Stimulated activated CD8-positive, alpha-beta memory T cell treated with anti-CD3 and anti-CD28 coated beads, Interleukin-15, amount 100 ng/mL, for 4 hours (primary cell): Measurements from ENCODE around the gene CYP46A1.

ENCODE experiments used
- DNase-seq, 2 donors: peaks; one replicate each; pipeline ENCODE4 v3.0.0-alpha.2; 2020; ENCODE audit warnings: low read depth in 2 of 2

CYP46A1 gene

DNA sequence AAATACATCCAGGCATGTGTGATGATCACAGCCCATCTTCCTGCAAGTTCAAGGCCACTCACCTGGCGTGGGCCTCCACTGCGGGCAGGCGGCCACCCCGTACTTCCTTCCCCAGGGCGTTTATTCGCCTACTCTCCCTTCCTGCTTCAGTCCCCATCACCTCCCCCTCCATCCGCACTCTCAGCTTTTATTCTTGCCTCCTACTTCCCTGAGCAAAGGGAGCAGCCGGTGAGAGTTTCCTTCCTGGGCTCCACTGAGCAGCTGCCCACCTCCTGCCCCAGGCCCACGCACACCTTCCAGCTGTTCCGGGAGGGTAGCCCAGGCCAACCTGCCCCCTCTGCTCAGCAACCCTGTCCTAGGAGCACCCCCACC is 4.1 kb downstream of the CYP46A1 start:
- no peak for DNase-seq

DNA sequence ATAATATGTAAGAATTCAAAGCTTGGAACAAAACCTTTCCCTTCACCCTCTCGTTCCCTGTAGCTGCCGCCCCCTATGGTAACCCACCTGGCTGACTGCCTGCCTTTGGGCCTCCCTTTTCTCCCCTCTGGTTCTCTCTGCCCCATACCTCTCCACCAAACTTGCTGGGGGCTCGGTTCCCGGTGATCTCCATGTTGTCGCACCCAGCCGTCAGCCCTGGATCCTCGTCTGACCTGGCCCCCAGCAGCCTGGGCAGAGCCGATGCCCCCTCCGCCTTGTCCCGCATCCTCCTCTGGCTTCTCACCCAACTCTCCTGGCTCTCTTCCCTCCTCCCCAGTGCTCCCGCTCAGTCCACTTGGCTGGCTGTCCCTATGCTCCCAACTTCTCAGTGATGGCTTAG is 4.5 kb downstream of the CYP46A1 start:
- no peak for DNase-seq

DNA sequence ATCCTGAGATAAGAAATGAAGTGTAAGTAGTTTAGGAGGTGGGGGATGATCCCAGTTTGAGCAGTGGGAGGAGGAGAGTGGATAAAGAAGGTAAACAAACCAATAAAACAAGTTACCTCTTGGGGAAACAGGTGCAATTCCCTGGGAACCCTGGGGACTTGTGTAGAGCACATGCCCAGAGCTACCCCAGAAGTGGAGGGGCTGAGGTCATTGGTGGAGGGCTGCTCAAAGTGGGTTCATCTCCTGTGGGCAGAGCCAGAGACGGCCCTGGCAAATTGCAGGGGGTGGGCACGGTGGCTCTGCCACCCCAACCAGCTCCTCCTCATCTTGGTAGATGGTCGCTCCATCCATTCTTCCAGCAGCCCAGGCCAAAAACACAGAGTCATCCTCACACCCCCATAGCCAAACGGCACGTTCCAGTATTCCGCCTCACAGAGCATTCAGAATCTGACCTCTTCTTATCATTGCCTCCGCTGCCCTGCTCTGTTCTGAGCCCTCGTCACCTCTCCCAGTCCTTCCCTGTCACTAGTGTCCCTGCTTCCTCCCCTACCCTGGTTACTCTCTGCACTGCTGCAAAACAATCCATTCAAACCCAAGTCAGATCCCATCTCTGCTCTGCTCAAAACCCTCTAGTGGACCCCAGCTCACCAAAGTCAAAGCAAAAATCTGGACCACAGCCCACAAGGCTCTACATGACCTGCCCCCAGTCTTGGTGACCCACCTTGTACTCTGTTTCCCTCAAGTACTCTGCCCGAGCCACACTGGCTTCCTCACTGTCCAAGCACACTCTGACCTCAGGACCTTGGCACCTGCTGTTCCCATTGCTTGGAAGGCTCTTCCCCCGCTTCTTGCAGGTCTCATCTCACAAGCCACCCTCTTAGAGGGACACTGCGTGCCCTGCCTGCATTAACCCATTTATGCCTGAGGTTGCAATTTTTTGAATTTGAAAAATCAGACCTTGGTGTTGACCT is 5.5 kb downstream of the CYP46A1 start:
- DNase-seq = no peak

DNA sequence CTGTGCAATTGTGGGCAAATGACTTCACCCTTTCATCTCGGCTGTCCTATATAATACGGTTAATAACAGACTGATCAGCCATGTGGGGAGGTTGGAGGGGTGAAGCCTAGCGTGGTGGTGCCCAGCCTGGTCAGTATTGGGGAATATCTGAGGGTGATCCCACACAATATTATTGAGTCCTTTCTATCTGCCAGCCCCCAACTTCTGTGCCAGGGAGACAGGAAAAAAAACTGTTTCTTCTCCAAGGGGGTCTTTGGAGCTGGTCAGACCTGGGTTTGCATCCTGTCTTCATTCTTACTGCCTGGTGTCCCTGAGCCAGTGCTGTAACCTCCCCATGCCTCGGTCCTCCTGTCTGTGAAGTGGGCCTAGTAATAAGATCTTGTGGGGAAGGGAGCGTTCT is 6.5 kb downstream of the CYP46A1 start:
- DNase-seq = no peak

DNA sequence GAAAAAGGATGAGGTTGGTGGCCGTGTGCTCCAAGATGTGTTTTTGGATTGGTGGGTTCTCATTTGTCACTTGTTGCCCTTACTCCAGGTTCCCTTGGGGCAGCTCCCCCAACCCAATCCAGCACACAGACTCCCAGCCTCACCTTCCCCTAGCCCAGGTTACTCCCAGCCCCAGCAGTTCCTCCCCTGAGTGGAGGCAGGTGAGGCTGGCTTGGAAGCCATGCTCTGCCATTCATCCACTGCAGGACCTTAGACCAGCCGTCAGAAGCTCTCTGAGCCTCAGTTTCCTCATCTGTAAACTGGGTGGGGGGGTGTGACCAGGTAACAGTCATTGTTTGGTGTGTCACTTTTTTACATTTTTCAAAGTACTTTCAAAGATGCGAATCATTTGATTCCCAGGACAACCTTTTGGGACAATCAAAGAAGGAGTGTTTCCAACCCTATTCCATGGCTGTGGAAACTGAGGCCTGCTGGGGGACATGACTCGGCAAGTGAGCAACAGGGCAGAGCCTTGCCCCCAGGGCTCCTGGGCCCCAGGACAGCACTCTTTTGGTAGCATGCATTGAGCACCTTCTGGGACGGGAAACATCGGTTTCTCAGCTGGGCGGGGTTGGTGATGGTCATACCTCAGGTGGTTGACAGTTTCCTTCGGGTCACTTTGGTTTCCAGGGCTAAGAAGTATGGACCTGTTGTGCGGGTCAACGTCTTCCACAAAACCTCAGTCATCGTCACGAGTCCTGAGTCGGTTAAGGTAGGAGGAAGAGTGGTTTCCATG is 7.2 kb downstream of the CYP46A1 start:
- no peak for DNase-seq

DNA sequence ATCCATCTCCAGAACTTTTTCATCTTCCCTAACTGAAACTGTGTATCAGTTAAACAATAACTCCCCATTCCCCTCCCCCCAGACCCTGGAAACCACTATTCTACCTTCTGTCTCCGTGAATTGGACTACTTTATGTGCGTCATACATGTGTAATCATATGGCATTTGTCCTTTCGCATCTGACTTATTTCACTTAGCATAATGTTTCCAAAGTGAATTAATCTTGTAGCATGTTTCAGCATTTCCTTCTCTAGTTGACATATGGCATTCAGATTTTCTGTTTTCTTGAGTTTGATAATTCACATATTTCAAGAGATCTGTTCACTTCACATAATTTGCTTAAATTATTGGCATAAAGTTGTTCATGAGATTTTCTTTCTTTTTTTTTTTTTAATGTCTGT is 9.8 kb downstream of the CYP46A1 start:
- no peak for DNase-seq

DNA sequence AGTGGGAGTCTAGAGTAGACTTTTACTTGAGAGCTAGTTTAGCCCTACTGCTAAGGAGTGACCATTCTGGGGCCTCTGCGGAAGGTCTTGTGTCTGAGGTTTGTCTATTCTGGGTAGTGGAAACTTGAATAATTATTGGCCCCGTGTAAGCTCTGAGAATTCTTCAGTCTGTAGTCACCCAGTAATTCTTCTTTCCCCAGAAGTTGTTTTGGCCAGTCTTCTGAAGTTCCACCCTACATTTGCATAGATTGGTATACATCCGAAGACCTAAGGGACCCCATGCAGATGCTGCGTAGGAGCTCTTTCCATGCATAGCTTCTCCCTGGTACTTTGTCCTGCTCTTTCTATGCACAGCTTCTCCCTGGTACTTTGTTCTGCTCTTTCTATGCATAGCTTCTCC is 12.8 kb downstream of the CYP46A1 start:
- DNase-seq = no peak

DNA sequence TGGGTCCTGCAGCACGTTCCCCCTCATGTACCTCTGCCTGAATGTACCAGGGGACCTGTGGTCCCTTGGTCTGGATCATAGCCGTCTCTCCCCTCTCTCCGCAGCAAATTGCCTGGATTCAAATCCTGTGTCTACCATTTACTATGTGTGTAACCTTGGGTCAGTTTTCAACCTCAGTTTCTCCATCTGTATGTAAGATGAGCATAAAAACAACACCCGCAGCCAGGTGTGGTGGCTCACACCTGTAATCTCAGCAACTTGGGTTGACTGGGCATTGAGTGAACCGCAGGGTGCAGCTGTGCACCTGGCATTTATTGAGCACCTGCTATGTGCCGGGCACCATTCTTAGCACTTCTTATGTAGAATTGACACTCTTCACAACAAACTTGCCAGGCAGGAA is 14.1 kb downstream of the CYP46A1 start:
- no peak for DNase-seq

DNA sequence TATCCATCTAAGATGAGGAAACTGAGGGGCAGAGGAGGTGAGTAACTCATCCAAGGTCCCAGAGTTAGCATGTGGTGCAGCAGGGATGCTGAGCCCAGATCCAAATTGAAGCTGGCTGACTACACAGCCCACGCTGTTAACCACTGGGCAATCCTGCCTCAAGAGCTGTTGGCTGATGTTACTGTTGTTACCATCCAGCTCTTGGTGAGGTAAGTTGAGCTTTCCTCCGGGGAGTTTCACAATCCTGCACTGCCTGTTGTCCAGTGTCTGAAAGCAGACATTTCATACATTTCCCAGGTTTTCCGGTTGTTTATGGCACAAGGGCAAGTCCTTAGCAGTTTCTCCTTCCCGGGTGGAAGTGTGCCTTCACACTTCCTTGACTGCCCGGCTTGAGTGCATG is 14.5 kb downstream of the CYP46A1 start:
- DNase-seq = no peak

DNA sequence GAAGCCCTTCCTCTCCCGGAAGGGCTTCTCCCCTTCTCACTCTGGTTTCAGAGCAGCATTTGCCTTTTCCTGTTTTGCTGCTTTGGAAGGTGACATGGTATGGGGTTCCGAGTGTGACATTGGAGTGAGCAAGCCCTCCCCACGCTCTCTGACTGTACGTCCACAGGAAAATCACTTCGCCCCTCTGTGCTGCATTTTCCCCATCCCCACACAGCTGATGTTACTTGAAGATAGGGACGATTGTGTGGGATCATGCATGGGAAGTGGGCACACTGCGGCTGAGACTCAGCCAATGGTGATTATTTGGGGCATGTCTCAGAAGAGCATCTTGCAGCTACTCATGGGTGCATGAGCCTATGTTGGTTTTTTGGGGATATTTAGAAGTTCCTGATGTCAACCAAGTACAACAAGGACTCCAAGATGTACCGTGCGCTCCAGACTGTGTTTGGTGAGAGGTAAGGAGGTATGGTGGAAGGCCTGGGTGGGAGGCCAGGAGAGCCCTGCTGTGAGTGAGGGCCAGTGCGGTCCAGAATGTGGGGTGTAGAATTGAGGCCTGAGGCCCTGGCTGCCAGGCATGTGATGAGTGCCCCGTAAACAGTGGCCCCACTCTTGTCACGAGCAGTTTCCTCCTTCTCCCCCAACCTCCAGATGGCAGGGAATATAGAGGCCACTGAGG is 15.1 kb downstream of the CYP46A1 start:
- no peak for DNase-seq

DNA sequence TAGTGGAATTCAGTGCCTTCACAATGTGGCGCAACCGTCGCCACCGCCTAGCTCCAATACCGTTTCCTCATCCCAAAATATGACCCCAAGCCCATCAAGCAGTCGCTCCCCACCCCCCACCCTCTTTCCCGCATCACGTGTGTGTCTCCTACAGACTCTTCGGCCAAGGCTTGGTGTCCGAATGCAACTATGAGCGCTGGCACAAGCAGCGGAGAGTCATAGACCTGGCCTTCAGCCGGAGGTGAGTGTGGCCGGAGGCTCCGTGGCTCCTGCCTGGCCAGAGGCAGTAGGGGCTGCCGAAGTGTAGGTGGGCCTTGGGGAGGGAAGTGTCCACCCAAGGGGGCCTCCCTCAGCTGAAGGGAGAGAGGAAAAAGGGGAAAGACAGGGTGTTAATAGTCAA is 15.8 kb downstream of the CYP46A1 start:
- DNase-seq = no peak

DNA sequence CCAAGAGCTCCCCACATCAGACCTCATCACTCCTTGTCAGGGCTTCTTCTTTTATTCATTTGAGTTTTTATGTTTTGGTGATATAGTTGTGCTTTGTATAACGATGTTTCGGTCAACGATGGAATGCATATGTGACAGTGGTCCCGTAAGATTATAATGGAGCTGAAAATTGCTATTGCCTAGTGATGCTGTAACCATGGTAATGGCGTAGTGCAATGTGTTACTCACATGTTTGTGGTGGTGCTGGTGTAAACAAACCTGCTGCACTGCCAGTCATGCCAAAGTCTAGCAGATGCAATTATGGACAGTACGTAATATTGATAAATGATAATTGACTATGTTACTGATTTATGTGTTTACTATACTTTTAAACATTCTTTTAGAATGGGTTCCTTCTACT is 16.3 kb downstream of the CYP46A1 start:
- DNase-seq = no peak

DNA sequence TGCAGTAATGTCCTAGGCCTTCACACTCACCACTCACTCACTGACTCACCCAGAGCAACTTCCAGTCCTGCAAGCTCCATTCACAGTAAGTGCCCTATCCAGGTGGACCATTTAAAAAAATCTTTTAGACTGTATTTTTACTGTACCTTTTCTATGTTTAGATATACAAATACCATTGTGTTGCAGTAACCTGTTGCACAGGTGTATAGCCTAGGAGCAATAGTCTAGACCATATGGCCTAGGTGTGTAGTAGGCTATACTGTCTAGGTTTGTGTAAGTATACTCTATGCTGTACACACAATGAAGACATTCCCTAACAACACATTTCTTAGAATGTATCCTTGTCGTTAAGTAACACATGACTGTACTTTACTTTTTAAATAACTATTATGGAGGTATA is 17.2 kb downstream of the CYP46A1 start:
- DNase-seq = no peak

DNA sequence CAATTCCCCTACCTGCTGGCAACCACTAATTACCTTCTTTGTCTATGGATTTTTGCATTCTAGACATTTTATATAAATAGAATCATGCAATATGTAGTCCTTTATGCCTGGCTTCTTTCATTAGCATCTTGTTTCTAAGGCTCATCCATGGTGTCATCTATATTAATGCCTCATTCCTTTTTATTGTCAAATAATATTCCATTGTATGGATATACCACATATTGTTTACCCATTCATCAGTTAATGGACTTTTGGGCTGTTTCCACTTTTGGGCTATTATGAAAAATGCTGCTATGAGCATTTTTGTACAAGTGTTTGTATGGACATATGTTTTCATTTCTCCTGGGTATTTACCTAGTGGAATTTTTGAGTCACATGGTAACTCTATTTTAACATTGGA is 18.0 kb downstream of the CYP46A1 start:
- no peak for DNase-seq

DNA sequence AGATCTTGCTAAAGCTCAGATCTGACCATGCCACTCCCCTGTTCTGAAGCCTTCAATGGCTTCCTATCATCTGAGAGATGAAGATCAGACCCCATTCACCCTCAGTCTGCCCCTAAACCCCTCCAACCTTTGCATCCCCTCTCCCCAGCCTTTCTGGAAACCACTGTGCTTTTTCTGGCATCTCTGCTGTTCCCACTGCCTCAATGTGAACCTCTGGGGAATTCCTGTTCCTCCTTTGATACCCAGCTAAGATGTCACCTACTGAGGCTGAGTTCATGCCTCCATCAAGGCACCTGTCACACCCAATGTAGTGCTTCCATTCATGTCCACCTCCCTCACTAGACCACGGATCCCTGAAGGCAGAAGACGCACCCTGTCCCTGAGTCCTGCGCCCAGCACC is 19.3 kb downstream of the CYP46A1 start:
- no peak for DNase-seq

DNA sequence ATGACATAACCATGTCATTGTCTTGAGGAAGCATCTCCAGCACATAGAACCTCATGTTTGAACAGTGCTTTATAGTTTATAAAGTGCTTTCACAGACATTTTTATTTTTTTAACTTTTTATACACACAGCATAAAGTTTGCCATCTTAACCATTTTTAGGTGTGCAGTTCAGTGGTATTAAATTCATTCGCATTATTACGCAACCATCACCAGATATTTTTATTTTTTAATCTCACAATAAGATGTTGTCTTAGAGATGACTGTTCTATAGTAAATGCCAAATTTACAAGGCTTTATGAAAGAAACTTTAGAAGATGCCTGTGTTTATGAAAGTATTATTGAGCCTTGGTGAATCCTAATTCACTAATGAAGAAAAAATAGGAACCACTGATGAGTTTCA is 19.9 kb downstream of the CYP46A1 start:
- no peak for DNase-seq

DNA sequence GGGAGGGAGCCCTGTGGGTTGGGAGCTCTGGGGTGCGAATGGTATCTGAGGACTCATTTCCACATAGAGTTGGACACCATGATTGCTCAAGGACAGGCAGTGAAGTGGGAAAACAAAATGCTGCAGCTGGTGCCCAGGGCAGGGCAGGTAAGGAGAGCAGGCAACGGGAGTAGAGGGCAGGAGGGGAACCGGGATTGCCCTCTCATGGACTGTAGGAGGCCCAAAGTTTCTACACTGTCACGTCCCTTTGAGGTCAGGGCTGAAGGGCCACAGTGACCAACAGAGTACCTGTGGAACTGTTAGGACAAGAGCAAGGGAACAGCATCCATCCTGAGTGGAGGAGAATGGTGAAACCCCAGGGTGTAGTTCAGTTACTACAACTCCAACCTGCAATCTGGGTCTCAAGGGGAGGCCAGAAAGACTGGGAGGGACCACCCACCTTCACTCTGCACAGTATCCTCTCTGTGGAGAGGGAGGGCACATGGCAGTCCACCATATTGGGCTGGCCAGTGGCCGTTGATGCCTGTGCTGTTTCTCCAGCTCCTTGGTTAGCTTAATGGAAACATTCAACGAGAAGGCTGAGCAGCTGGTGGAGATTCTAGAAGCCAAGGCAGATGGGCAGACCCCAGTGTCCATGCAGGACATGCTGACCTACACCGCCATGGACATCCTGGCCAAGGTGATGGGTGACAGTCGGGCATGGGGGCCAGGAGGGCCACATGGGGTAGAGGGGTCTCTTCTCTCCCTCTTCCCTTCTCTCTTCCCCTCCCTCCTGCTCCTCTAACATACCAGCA is 22.2 kb downstream of the CYP46A1 start:
- DNase-seq = no peak

DNA sequence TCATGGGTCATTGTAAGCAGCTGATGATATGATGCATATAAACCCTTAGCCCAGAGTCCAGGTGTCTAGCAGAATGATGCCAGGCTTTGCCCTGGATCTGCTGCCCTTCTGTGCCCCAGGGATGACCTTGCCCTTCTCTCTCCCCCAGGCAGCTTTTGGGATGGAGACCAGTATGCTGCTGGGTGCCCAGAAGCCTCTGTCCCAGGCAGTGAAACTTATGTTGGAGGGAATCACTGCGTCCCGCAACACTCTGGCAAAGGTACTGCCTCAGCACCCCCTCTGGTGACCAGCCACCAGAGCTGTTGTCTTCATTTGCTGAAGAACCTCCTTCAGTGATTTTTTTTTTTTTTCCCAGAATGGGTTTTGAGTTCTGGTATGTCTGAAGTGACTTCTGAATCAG is 23.3 kb downstream of the CYP46A1 start:
- no peak for DNase-seq

DNA sequence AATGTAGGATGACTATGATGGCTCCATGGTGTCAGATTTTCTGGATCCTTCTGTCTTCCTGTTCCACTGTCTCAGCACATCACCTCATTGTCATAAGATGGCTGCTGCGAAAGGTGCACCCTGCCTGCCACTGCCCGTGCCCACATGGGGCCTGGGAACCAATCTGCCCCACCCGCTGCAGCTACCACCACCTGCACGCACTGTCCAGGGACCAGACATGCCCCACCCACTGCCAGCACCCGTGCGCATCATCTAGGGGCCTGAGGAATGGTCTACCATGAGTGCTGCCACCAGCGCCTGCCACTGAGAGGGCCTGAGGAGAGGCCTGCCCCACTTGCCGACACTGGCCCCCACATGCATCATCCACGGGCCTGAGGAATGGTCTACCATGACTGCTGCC is 23.8 kb downstream of the CYP46A1 start:
- no peak for DNase-seq

DNA sequence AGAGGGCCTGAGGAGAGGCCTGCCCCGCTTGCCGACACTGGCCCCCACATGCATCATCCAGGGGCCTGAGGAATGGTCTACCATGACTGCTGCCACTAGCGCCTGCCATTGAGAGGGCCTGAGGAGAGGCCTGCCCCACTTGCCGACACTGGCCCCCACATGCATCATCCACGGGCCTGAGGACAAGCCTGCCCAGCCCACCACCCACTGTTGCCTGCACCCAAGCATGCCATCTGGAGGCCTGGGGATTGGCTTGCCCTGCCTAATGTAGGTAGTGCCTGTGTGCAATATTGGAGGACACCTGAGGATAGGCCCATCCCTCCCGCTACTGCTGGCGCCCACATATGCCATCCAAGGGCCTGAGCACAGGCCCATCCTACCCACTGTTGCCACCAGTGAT is 24.4 kb downstream of the CYP46A1 start:
- DNase-seq = no peak

DNA sequence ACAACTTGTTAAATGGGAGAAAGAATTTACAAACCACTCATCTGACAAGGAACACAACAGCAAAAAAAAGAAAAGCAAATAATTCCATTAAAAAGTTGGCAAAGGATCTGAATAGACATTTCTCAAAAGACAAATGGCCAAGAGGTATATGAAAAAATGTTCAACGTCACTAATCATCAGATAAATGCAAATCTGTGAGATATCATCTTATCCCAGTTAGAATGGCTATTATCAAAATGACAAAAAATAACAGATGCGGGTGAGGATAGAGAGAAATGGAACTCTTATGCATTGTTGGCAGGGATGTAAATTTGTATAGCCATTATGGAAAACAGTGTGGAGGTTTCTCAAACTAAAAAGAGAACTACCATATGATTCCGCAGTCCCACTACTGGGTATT is 29.9 kb downstream of the CYP46A1 start:
- no peak for DNase-seq
